PC-3 (cell line): ENCODE data around the gene KRTAP7-1. TPM values are rescaled to one million over a fixed set of nuclear protein-coding genes. Genes with fewer than 3 reads are reported as not detected.

Experiments used
- ATAC-seq: fragments of 200-7000 bp; cut with Tn5 transposase; 2 replicates; pipeline ENCODE4 v1.9.1; 2020; ENCODE audit warnings: mild to moderate bottlenecking, moderate library complexity
- BruUV-seq: library from RNA; stranded (reverse); fragments of 400-500 nt; replicated peaks from 2 replicates; lab custom pipeline; 2021; lab: Mats Ljungman, UMichigan
- CTCF ChIA-PET: fragments of 300-600 bp; sonication (Branson Sonifier 250); formaldehyde crosslinking; loops from one replicate; lab custom pipeline; 2022; ENCODE audit warnings: antibody characterized with exemption; lab: Charles Lee
- POLR2A ChIA-PET: fragments of 300-600 bp; sonication (Branson Sonifier 250); formaldehyde crosslinking; loops from one replicate; lab custom pipeline; 2022; ENCODE audit warnings: antibody characterized with exemption; ENCODE audit not compliant: unreplicated experiment; lab: Charles Lee
- DNase-seq: peaks from one replicate; pipeline ENCODE4 v3.0.0-alpha.2; 2015
- H2AFZ ChIP-seq: fragments of 300-600 bp; sonication (generic); 2 replicates; pipeline ENCODE4 v1.6.0; 2016; ENCODE audit warnings: antibody characterized with exemption, low read length
- H3F3A ChIP-seq: fragments of 300-600 bp; sonication (generic); one replicate; pipeline ENCODE4 v1.6.0; 2017; ENCODE audit warnings: antibody characterized with exemption, low read length, control low read depth, mild to moderate bottlenecking; ENCODE audit not compliant: unreplicated experiment
- H3K27ac ChIP-seq: fragments of 300-600 bp; sonication (generic); 2 replicates; pipeline ENCODE4 v1.5.1; 2016; ENCODE audit warnings: mild to moderate bottlenecking, low read length
- H3K27me3 ChIP-seq: fragments of 300-600 bp; sonication (generic); 2 replicates; pipeline ENCODE4 v1.6.1; 2016; ENCODE audit warnings: low read length, mixed read lengths
- H3K36me3 ChIP-seq: fragments of 300-600 bp; sonication (generic); 2 replicates; pipeline ENCODE4 v1.6.1; 2016; ENCODE audit warnings: low read depth, mixed run types, low read length, mixed read lengths
- H3K4me1 ChIP-seq: fragments of 300-600 bp; sonication (generic); 2 replicates; pipeline ENCODE4 v1.5.1; 2016; ENCODE audit warnings: low read length; ENCODE audit not compliant: insufficient read depth
- H3K4me2 ChIP-seq: fragments of 300-600 bp; sonication (generic); 2 replicates; pipeline ENCODE4 v1.6.0; 2016; ENCODE audit warnings: low read length
- H3K4me3 ChIP-seq: fragments of 300-600 bp; sonication (generic); 2 replicates; pipeline ENCODE4 v1.5.1; 2016; ENCODE audit warnings: mild to moderate bottlenecking, low read length, mixed read lengths
- H3K79me2 ChIP-seq: fragments of 300-600 bp; sonication (generic); 2 replicates; pipeline ENCODE4 v1.6.1; 2017; ENCODE audit warnings: low read length, mixed read lengths
- H3K9ac ChIP-seq: fragments of 300-600 bp; sonication (generic); 2 replicates; pipeline ENCODE4 v1.6.0; 2016; ENCODE audit warnings: mild to moderate bottlenecking, low read length
- H3K9me2 ChIP-seq: fragments of 300-600 bp; sonication (generic); replicated peaks from 2 replicates; pipeline ENCODE4 v1.6.1; 2016; ENCODE audit warnings: mixed run types, low read length, mixed read lengths
- H3K9me3 ChIP-seq: fragments of 300-600 bp; sonication (generic); 2 replicates; pipeline ENCODE4 v1.6.1; 2016; ENCODE audit warnings: low read length, mixed read lengths
- H4K20me1 ChIP-seq: fragments of 300-600 bp; sonication (generic); 2 replicates; pipeline ENCODE4 v1.6.1; 2016; ENCODE audit warnings: low read length, mixed read lengths
- EZH2 ChIP-seq: fragments of 300-600 bp; sonication (generic); IDR thresholded peaks from one replicate; pipeline ENCODE4 v1.6.1; 2017; ENCODE audit warnings: antibody characterized with exemption, mild to moderate bottlenecking, low read length; ENCODE audit not compliant: unreplicated experiment
- EZH2phosphoT487 ChIP-seq: fragments of 300-600 bp; sonication (generic); IDR thresholded peaks from 2 replicates; pipeline ENCODE4 v1.6.1; 2018; ENCODE audit warnings: mild to moderate bottlenecking, antibody characterized with exemption, low read length, borderline replicate concordance
- intact Hi-C: fragments of 100-400 bp; cut with micrococcal nuclease; formaldehyde crosslinking; loops from 2 replicates; pipeline ENCODE4 v1.9.0; 2023
- total RNA-seq: library from RNA; depleted of rRNA; stranded (reverse); fragments of >200 nt; gene quantifications from 2 replicates; pipeline ENCODE4 v1.2.3, GENCODE V29; 2014; rRNA removed
- TF ChIP-seq, protein P1 (sequence below): fragments of 300-600 bp; sonication (generic); conservative IDR thresholded peaks from 2 replicates; pipeline ENCODE4 v1.5.1; 2017; ENCODE audit warnings: antibody characterized with exemption, low read depth, mild to moderate bottlenecking, low read length

KRTAP7-1 gene
- total RNA-seq, 1 experiment from 2014 or later = not detected

DNA sequence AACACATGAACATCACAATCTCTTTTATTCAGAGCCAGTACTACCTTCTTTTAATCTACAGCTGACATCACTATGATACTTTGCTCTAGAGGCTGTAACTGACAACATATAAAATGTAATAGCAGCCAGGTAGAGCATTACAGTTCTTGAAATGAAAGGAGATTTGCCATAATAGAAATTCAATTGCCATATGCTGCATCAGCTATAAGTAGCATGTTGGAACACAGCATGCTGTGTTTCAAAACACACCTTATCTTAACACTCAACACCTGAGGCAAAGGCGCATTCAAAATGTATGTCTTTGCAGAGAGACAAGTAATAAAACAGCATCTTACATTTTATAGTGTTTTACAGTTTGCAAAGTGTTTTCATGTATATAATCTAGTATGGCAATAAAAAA lies 50.3 kb downstream of the KRTAP7-1 start:
- no peak for ATAC-seq
- CTCF ChIA-PET = no interaction called here
- no peak overlapping the region for H3K9ac ChIP-seq

More for the DNA sequence above, 50.3 kb downstream of the KRTAP7-1 start:
- H3K9me2 ChIP-seq = no peaks in the 10 kb centered on the region
- no peaks in the 10 kb centered on the region for H3K9me3 ChIP-seq
- intact Hi-C loops = no loop called here
- H3K27ac ChIP-seq = no peak overlapping the region
- no peak overlapping the region for H3K4me2 ChIP-seq
- H3K4me3 ChIP-seq = no peak overlapping the region
- no peak overlapping the region for H2AFZ ChIP-seq
- H3K27me3 ChIP-seq = peaks cover 64% of the 10 kb centered on the region
- TF ChIP-seq EZH2 (no peak), EZH2phosphoT487 (no peak)
- TF ChIP-seq, protein P1, sequence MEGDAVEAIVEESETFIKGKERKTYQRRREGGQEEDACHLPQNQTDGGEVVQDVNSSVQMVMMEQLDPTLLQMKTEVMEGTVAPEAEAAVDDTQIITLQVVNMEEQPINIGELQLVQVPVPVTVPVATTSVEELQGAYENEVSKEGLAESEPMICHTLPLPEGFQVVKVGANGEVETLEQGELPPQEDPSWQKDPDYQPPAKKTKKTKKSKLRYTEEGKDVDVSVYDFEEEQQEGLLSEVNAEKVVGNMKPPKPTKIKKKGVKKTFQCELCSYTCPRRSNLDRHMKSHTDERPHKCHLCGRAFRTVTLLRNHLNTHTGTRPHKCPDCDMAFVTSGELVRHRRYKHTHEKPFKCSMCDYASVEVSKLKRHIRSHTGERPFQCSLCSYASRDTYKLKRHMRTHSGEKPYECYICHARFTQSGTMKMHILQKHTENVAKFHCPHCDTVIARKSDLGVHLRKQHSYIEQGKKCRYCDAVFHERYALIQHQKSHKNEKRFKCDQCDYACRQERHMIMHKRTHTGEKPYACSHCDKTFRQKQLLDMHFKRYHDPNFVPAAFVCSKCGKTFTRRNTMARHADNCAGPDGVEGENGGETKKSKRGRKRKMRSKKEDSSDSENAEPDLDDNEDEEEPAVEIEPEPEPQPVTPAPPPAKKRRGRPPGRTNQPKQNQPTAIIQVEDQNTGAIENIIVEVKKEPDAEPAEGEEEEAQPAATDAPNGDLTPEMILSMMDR = no peak
- no TSS peak for BruUV-seq
- no peaks in the 10 kb centered on the region for H3K36me3 ChIP-seq
- POLR2A ChIA-PET = no interaction called here
- DNase-seq = no peak
- H3F3A ChIP-seq = no peaks in the 10 kb centered on the region
- H3K4me1 ChIP-seq = no peaks in the 10 kb centered on the region
- no peaks in the 10 kb centered on the region for H4K20me1 ChIP-seq
- no peaks in the 10 kb centered on the region for H3K79me2 ChIP-seq

Other genes with a start within 250 kb of the KRTAP7-1 start
- not detected in 2 replicates for gene KRTAP22-2, start 239.4 kb downstream of the KRTAP7-1 start, total RNA-seq
- not detected in 2 replicates for gene KRTAP6-3, start 237.3 kb downstream of the KRTAP7-1 start, total RNA-seq
- gene KRTAP6-2, start 230.9 kb downstream of the KRTAP7-1 start, total RNA-seq = not detected in 2 replicates
- not detected in 2 replicates for gene KRTAP22-1, start 228.7 kb downstream of the KRTAP7-1 start, total RNA-seq
- gene KRTAP6-1, start 215.8 kb downstream of the KRTAP7-1 start, total RNA-seq = not detected in 2 replicates
- gene KRTAP20-1, start 213.3 kb downstream of the KRTAP7-1 start, total RNA-seq = not detected in 2 replicates
- gene KRTAP20-4, start 209.1 kb downstream of the KRTAP7-1 start, total RNA-seq = not detected in 2 replicates
- gene KRTAP20-2, start 194.6 kb downstream of the KRTAP7-1 start, total RNA-seq = 0.51 TPM in 1 of 2 replicates, not detected in the other
- not detected in 2 replicates for gene KRTAP20-3, start 186.9 kb downstream of the KRTAP7-1 start, total RNA-seq
- not detected in 2 replicates for gene KRTAP21-3, start 111.0 kb downstream of the KRTAP7-1 start, total RNA-seq
- gene KRTAP21-2, start 82.5 kb downstream of the KRTAP7-1 start, total RNA-seq = not detected in 2 replicates
- gene KRTAP21-1, start 74.3 kb downstream of the KRTAP7-1 start, total RNA-seq = not detected in 2 replicates
- gene KRTAP8-1, start 16.5 kb downstream of the KRTAP7-1 start, total RNA-seq = not detected in 2 replicates
- gene KRTAP11-1, start 51.8 kb upstream of the KRTAP7-1 start, total RNA-seq = not detected in 2 replicates
- gene KRTAP19-8, start 208.7 kb upstream of the KRTAP7-1 start, total RNA-seq = not detected in 2 replicates